Stimulated activated CD8-positive, alpha-beta memory T cell treated with anti-CD3 and anti-CD28 coated beads, Interleukin-2, amount 100 ng/mL, for 48 hours (primary cell): ENCODE measurements around the gene TRPM1.

Source experiments
- DNase-seq, 2 donors: peaks; one replicate each; pipeline ENCODE4 v3.0.0-alpha.2; 2020; ENCODE audit warnings: low read depth in 2 of 2

Gene TRPM1

DNA sequence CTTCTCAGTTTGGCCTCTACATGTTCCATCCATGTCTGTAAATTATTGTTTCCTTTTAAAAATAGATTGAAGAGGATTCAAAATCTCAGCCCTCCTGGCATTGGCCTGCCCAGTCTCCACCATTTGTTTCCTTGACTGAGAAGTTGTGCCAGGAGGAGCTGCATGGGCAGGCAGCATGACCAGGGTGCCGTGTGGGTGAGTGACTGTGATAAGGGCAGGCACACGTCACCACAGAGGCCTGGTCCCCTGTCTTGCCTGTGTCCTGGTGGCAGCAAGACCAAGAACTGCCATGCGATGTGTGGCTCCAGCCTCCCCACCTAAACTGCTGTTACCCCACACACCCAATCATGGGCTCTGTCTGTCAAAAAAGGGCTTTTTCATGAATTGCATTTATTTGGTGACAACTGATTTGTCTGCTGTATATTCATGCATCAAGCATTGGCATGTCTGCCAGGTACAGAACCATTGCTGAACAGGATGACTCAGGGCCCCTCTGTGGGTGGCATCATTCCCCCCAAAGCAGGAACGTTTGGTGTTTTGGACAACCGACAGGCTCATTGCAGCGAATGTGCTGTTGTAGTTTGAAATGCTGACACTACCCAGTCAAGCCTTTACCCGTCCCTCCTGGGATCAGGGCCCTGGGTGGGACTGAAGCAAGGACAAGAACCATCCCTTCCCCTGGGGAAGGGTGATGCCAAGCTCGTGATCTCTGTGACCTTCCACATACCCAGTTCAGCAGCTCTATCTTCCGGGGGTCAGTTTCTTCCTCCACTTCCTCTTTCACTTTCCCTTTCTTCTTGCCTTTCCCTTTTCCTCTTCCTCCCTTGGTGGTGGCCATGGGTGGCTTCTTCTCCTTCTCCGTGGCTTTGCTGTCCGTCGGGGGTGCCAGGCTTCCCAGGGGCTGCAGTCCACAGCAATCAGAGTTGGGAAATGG, 51.6 kb downstream of the TRPM1 start:
- no peak for DNase-seq

DNA sequence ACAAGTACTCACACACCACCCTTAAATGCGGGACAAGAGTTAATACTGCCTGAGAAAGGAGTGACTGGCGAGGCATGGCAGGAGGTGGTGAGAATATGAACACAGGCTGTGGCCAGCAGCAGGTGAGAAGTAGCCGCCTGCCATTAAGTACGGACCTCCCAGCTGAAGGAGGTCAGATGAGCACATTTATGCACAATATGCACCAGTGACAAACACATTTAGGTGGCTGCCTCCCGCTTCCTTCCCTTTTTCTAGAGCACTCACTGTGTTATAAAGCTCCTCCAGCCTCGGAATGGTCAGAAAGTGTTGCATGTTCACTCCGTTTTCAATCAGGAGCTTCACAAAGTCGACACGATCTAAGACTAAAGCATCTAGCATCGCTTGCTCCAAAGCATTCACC, 52.4 kb downstream of the TRPM1 start:
- no peak for DNase-seq

DNA sequence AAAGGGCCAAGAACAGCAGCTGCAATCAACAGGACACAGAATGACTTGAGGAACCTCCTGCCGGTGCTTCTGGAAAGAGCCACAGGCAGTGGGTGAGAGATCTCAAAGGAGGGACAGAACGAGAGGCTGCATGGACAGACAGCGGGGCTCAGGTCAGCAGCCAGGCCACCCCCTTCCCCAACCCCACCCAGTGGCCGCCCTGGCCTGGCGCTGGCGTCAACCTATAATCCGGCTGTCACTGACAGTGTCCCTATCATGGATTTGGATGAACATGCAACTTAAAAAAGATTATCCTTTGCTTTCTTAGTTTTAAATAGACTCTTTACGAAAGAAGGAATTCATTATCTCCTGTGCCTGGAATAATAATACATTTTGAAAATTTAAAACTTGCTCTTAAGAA, 54.1 kb downstream of the TRPM1 start:
- no peak for DNase-seq

DNA sequence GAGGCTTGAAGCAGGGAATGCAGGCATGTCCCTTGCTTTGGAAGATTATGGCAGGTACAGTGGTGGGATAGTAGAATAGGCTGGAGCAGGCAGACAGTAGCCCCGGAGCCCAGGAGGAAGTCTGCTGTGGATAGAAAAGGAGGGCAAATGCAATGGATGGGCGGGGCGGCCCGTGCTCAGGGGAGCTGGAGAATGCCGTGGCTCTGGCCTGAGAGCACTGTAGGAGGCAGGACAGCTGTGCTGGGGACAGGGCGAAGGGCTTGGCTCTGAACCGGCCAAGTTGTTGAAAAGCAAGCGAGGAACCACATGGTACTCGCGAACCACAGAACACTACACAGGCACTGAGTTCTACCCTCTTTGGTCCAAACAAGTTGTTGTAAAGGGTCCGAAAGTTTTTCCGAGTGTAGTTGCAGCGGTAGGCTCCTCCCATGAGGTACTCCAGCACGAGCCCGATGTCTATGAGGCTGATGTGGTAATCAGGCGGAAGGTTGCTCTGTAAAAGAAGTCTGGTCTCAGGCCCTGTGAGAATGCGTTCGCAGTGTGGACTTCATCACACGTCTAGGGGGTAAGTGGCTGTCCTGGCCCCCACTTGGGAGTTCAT, 54.7 kb downstream of the TRPM1 start:
- no peak for DNase-seq

DNA sequence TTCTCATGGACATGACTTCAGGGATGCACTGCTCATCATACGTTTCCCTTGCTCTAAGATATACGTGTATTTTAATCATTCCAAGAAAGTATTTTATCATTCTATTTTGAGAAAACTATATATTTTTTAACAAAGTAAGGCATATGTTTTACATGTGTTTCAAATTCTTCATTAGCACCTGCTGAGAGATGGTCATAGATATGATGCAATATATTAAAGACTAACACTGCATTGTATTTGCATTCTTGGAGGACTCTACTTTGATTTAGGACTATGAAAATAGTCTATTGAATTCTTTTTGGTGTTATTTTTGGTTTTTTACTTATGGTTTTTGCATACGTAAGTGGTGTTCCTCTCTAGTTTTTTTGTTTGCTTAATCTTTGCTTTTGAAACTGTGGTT, 55.9 kb downstream of the TRPM1 start:
- no peak for DNase-seq

DNA sequence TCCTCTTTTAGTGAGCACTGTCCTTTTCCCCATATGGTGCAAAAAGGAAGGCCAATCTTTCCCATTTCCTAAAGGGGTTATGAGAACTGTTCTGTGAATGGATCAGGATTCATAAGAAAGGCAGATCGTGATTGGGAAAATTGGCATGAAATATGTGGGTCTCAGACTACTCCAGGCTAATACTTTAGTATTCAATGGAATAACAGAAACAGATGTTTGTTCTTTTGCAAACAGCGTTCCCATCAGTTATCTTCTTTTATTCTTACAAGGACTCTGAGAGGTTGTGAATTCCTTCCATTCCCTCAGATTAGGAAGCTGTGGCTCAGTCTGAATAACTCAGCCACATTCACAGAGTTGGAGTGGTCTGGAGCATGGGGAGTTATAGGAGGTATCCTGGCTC, 58.8 kb downstream of the TRPM1 start:
- no peak for DNase-seq

DNA sequence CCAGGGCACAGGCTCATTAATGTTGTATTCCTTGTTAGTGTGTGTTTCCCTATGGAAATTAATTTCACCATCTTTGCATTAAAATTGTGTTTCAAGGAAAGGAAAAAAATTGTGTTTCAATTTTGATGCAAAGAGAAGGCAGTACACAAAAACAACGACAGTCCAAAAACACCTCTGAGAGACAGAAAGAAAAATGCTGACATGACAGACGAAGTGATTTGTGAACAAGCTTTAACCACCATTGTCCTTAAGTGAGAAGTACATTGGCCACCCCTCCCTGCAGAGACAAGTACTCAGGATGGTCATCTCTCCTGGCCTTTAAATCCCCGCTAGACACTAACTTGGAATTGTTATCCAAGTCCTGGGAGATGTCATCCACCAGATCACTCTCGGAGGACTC, 59.9 kb downstream of the TRPM1 start:
- no peak for DNase-seq

DNA sequence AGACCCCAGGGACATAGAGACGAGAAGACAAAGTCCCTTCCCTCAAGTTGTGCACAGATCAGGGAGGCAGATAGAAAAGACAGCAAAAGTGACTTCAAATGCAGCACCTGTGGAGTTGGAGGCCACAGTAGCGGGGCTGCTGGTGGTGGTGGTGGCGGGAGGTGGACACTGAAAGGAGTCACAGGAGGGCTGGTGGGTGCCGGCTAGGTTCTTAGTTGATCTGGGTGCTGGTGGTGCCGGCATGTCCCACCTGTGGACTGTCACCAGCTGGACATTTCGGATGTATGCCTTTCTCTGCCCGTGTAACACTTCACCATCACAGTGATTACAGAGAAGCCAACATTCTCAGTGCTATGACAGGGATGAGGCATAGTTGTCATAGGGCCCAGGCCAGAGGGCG, 60.9 kb downstream of the TRPM1 start:
- DNase-seq, result no peak

DNA sequence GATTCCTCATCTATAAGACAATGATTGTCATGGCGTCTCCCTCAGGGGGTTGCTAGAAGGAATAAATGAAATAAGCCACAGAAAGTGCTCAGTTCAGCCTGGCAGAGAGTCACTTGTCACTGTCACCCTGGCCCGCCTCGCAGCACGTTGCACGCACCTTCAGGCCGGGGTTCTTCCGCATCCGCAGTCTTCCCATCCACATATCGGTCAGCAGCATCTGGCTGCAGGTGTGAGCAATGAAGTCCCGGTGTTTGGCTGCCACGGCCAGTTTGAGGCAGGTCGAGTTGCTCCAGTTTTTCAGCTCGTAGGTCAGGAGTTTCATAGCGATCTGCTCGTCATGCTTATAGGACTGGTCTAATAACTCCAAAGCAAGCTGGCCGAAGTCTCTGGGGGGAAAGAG, 61.6 kb downstream of the TRPM1 start:
- no peak for DNase-seq

DNA sequence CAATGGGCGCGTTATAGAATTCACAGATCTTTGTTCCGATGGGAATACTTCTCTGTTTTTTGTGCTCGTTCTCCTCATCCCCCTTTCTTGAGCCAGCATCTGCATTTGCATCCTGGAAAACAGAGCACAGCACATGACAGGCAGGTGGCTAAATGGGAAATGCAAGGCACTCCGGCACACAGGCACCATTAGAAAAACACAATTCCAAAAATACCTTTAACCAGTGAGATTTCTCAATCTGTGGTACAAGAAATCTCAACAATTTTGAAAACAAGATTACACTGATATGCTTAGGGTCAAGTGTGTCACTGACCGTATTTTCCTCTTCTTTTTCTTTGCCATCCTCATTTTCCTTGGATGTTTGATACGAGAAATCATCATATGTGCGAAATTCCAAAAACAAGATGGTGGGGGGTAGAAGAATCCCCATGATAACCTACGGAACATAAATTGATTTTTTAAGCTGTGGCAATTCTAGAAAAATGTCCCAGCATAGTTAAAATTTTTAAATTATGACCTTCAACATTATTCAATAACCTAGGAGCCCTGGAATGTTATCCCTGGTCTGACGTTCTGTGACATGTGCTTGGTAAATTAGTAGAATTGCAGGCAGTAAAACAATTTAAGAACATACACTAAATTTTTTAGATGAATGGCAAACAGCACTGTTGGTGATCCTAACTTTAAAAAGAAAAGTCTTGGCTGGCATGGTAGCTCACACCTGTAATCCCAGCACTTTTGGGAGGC, 63.6 kb downstream of the TRPM1 start:
- no peak for DNase-seq

DNA sequence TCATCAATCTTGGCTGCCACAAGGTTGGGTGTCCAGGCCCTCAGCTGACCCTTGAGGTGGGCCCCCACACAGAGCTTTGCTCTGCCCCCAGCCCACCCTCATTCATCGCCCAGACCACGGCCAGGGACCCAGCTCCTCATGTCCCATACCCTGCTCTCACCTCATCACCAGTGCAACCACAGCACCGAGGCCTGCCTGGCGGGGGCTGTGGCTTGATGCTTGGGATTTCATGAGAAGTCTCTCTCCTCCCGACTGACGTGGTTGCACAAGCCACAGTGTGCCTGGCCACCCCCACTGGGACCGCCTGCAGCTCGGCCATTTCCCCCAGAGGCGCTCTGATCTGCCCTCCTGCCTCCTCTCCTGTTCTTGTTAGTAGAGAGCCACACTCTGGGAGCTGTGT, 64.7 kb downstream of the TRPM1 start:
- no peak for DNase-seq

DNA sequence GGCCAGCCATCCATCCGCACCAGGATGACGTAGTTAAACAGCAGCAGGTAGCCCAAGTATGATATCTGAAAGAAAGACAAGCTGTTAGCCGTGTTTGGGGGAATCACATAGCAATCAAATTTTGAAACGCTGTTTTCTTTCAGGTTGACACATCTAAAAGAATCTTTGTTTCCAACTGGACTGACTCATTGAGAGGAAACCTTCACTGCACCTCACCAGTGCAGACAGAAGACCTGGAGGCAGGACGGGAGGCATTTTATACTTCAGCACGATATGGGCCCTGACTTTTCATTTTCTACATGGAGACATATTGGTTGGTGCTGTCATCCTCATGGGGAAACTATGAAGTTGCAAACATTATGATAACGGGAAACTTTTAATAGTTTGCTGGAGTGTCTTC, 65.9 kb downstream of the TRPM1 start:
- no peak for DNase-seq

DNA sequence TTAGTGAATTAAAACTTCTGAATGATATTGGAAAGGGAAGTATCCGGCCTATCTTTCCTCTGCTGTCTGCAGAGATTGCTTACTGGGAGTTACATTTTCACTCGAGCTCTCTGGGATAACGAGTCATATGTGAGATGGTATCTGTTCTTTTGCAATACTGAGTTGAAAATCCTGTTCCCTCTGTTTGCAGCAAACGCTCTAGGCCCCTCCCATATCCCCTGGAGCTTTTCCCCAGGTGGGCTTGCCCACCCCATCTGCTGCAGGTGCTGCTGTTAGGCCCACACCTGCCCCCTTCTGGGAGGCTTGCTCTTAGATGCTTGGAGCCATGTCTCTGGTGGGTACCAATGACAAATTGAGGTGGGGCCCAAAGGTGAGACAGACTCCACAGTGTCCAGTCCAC, 67.4 kb downstream of the TRPM1 start:
- DNase-seq, result no peak

DNA sequence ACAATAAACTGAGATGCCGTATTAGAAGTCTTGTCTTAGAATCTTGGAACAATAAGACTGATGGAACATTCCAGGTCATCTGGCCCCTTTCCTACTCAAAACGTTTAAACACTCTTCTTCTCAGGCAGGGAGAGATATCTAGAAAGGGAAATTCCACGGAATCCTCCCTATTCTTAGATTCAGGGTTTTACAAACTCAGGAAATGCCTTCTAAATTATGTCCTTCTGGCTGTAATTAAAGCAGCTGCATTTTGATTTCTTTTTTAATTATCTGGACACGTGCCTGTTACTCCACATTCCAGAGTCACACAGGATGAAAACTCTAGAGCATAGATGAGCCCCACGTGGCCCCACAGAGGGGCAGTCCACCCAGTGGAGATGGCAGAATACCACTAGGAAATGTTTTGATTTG, 68.6 kb downstream of the TRPM1 start:
- no peak for DNase-seq

DNA sequence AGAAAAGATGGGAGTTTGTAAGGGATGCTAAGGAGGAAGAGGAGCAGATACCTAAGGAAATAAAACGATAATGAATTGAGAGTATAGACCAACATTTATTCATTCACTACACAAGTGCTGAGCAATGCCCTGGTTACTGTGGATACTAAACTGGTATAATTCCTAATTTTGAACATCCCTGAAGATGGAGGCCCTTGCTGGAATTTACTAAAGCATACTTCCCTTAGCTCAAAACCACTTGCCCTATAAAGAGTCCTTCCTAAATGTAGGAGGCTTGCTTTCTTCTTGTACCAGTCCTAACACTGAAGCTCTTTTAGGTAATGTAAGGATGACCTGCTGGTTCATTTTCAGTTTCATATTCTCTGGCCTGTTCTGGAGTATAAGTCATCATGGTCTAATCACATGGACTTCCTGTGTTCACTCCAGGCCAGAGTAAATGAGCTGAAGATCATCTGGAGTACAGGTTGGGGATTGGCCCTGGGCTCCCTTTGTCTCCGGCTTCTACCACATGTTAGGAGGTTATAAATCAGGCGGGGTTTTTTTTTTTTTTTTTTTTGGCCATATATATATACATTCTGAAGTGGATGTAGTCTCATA, 70.0 kb downstream of the TRPM1 start:
- no peak for DNase-seq

DNA sequence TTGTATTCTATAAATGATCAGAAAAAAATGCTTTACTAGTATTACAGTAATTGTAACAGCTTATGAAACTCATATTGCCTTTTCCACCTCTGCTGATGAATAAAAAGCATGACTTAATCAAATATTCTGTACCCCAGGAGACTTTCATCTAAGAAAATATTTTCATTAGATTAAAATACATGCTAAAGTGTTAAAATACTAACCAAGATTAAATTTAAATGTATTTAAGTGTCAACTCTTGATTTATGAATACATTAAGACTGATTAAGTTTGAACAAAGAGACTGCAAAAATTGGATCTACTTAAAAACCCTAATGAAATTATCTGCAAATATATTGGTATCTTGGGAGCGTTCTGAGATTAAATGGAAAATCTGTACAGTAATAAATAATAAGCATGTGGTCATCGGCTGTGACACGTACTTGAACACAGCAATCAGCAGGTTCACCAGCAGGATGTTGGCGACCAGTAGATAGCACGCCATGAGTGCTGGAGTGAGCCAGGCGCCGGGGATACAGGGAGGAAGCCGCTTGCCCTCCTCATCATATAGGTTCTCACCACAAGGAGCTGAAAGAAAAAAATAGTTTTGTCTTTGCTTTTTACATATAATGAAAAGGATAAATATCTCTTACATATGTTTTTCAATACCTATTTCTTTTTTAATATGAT, 73.5 kb downstream of the TRPM1 start:
- no peak for DNase-seq

DNA sequence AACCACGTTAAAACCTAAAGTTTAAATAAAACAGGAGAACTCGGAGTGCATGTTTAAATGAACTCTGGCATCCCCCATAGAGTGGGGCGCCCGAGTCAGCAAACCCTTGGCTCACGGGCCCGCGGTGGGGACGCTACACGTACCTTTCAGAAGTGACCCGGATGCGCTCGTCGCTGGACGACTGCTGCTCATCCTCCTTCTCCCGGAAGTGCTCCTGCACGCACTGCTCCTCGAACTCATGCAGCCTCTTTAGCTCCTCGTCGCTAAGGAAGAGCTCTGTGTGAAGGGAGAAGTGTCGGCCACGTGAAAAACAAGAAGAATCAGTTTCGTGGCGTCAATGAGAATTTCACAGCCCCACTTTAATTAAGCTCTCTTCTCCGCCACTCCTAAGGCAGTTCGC, 75.5 kb downstream of the TRPM1 start:
- no peak for DNase-seq

DNA sequence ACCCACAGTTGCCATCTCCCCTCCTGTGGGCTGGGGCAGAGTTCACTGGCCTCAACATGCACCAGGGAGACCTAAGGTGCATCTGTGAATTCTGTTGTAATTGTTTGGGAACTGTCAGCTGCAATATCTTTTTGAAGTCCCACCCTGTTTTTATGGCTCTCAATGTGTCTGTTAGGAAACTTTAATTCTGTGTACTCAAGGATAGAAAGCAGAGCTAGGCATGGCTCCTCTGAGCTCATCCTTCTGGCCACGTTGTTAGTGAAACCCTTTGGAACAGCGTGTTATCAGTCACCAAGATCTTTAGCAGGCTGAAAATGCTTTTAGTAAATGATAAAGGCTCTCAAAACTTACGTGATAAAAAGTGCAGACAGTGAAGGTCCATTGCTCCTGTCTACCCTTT, 76.5 kb downstream of the TRPM1 start:
- no peak for DNase-seq

DNA sequence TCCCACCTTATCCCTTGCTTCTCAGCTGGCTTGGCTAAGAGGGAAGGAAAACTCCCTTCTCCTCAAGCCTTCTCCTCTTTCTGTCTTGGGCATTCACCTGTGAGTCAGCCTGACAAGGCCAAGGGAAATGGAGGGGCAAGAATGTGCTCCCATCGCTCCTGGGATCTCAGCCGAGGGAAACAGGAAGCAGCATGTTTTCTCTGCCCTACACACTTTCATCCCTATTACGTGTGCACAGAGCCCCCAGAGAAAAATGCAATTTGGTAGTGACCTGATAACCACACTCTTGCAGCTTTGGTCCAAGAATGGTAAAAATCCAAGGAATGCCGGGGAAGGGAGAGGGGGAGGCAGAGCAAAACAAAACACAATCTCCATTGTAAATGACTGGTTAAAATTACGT, 77.2 kb downstream of the TRPM1 start:
- DNase-seq, result no peak

DNA sequence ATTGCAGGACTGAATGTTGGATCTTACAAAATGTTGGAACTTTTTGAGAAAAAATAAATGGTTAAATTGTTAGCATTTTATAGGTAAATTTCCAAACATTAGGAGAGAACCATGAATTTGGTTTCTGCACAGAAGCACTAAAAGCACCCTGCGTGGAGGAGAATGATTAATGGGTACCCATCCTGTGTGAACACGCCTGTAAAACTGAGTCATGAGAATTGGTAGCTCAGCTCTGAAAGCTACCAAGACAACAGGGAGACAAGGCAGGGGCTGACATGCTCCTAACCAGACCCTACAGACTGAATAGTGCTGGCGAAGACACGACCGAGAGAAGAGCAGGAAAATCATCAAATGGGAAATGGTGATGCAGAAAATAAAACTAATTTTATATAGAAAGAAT, 77.7 kb downstream of the TRPM1 start:
- DNase-seq, result no peak

DNA sequence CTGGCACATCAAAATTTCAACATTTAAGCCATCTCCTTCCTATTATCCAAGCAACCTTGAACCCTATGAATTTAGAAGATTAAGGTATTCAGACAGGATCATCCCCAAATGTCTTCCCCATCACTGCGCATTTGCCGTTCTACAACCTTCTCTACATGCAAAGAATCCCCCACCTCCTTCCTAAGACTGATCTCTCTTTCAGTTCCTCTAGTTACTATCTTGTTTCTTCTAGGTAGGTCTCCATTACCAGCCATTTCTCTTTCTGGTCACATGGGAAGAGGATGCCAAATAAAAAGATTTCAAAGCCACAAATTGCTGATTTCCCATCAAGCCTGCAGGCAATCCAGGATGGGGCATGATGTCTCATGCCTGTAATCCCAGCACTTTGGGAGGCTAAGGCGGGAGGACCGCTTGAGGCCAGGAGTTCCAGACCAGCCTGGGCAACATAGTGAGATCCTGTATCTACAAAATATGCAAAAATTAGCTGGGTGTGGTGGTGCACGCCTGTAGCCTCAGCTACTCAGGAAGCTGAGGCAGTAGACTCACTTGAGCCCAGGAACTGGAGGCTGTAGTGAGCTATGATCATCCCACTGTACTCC, 80.4 kb downstream of the TRPM1 start:
- no peak for DNase-seq
